ENCODE data around the gene RYK. TPM values are rescaled to one million over a fixed set of nuclear protein-coding genes. Genes with fewer than 3 reads are reported as not detected.
A peak's percentile ranks its signal among the peaks of the same experiment; 100 is the strongest.

RYK gene
- total RNA-seq = 10 to 100 TPM; 50.9 to 74.1 TPM

DNA sequence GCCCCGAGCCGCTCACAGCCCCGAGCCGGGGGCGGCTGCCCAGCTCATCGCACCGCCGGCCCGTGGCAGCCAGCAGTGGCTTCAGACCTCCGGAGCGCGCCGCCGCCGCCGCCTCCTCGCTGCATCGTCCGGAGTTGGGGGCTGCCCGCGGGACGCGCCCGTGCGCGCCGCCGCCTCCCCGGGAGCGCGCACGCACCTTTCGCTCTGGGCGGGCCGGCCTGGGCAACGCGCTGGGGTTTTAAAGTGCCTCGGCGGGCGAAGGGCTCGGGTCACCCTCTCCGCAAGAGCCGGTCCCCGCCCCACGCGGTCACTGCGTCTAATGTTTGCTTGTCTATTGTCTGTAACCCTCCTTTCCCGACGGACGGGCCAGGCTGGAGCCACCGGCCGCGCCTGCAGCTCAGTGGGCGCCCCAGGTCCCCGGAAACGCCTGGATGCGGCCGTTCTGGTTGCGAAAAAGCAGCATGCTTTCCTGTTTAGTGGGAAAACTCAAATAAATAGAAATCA lies at the start of gene RYK:
RYK (minus strand) TSS at position 143 of the 504 bp plus-strand sequence. CDS start 205 bp downstream, outside the sequence.
- H3K27ac ChIP-seq = peak within 1 kb of the TSS; percentile 87 to 90
- DNase-seq (ENCODE audit: low spot score) (peak; percentile 17), ATAC-seq (ENCODE audit: insufficient number of reproducible peaks, low FRiP score, low read depth) (peak; percentile 65)
- H3K36me3 ChIP-seq = no peaks in the 10 kb centered on the region
- H3K4me1 ChIP-seq (ENCODE audit: control insufficient read depth in 1 of 2, low read depth in 2 of 2) = peaks cover 18 to 39% of the 10 kb centered on the region in 2 donors
- peak within 1 kb of the TSS; percentile 94 for H3K4me3 ChIP-seq
- H3K27me3 ChIP-seq (replicated peaks; ENCODE audit: insufficient read depth) = no peaks in the 10 kb centered on the region
- H3K9me3 ChIP-seq = no peaks in the 10 kb centered on the region
- TF ChIP-seq, protein P1, sequence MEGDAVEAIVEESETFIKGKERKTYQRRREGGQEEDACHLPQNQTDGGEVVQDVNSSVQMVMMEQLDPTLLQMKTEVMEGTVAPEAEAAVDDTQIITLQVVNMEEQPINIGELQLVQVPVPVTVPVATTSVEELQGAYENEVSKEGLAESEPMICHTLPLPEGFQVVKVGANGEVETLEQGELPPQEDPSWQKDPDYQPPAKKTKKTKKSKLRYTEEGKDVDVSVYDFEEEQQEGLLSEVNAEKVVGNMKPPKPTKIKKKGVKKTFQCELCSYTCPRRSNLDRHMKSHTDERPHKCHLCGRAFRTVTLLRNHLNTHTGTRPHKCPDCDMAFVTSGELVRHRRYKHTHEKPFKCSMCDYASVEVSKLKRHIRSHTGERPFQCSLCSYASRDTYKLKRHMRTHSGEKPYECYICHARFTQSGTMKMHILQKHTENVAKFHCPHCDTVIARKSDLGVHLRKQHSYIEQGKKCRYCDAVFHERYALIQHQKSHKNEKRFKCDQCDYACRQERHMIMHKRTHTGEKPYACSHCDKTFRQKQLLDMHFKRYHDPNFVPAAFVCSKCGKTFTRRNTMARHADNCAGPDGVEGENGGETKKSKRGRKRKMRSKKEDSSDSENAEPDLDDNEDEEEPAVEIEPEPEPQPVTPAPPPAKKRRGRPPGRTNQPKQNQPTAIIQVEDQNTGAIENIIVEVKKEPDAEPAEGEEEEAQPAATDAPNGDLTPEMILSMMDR (IDR thresholded peaks at IDR 0.05) = no peak

- TF ChIP-seq, protein P1 (IDR thresholded peaks at IDR 0.05) = no peak
- Histone ChIP-seq H3K27ac (no peak overlapping the region), H3K9me3 (no peaks in the 10 kb centered on the region), H3K4me3 (no peak overlapping the region), H3K4me1 (ENCODE audit: control insufficient read depth in 1 of 2, low read depth in 2 of 2) (no peaks in the 10 kb centered on the region), H3K36me3 (no peaks in the 10 kb centered on the region), H3K27me3 (replicated peaks; ENCODE audit: insufficient read depth) (no peaks in the 10 kb centered on the region)
- DNase-seq (ENCODE audit: low spot score) (no peak), ATAC-seq (ENCODE audit: insufficient number of reproducible peaks, low FRiP score, low read depth) (no peak)
Observed at GRCh38 chr3:134299888-134300206, 49.2 kb upstream of the RYK start.

- H3K9me3 ChIP-seq = no peaks in the 10 kb centered on the region
- no peak overlapping the region for H3K27ac ChIP-seq
- H3K27me3 ChIP-seq (replicated peaks; ENCODE audit: insufficient read depth) = no peaks in the 10 kb centered on the region
- ATAC-seq (ENCODE audit: insufficient number of reproducible peaks, low FRiP score, low read depth) = no peak
- no peaks in the 10 kb centered on the region for H3K36me3 ChIP-seq
- no peak overlapping the region for H3K4me3 ChIP-seq
- no peaks in the 10 kb centered on the region for H3K4me1 ChIP-seq (ENCODE audit: control insufficient read depth in 1 of 2, low read depth in 2 of 2)
- no peak for DNase-seq (ENCODE audit: low spot score)
- TF ChIP-seq, protein P1 (IDR thresholded peaks at IDR 0.05) = peak; percentile 48
Observed at GRCh38 chr3:134299185-134299887, 48.7 kb upstream of the RYK start.

DNA sequence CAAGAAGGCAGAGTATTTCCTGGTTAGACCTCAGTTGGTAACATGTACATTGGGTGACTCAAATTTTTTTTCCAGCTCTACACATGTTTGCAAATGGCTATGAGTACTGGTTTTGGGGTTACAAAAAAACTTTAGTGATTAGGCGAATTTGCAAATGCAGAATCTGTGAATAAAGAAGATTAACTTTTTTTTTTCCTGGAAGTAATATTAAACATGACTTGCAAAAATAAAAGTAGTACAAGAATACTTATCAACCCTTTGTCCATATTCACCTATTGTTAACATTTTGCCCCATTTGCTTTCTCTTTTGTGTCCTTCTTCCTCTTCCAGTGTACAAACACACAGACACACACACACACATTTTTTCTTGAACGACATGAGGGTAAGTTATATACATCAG lies 47.6 kb upstream of the RYK start:
- ATAC-seq (ENCODE audit: insufficient number of reproducible peaks, low FRiP score, low read depth) (no peak), DNase-seq (ENCODE audit: low spot score) (no peak)
- no peaks in the 10 kb centered on the region for H3K9me3 ChIP-seq
- TF ChIP-seq, protein P1 (IDR thresholded peaks at IDR 0.05) = no peak
- no peaks in the 10 kb centered on the region for H3K27me3 ChIP-seq (replicated peaks; ENCODE audit: insufficient read depth)
- H3K36me3 ChIP-seq = no peaks in the 10 kb centered on the region
- no peak overlapping the region for H3K27ac ChIP-seq
- H3K4me3 ChIP-seq = no peak overlapping the region
- no peaks in the 10 kb centered on the region for H3K4me1 ChIP-seq (ENCODE audit: control insufficient read depth in 1 of 2, low read depth in 2 of 2)

DNA sequence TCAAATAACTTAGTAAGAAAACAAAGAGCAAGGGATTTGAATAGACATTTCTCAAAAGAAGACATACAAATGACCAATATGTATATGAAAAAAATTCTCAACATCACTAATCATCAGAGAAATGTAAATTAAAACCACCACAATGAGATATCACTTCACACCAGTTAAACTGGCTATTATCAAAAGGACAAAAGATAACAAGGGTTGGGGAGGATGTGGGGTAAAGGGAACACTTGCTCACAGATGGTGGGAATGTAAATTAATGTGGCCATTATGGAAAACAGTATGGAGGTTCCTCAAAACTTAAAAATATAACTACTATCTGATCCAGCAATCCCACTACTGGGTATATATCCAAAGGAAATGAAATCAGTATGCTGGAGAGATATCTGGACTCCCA lies 46.0 kb upstream of the RYK start:
- ATAC-seq (ENCODE audit: insufficient number of reproducible peaks, low FRiP score, low read depth) (no peak), DNase-seq (ENCODE audit: low spot score) (no peak)
- TF ChIP-seq, protein P1 (IDR thresholded peaks at IDR 0.05) = no peak
- H3K9me3 ChIP-seq = no peaks in the 10 kb centered on the region
- H3K36me3 ChIP-seq = no peaks in the 10 kb centered on the region
- H3K27me3 ChIP-seq (replicated peaks; ENCODE audit: insufficient read depth) = no peaks in the 10 kb centered on the region
- H3K4me1 ChIP-seq (ENCODE audit: control insufficient read depth in 1 of 2, low read depth in 2 of 2) = peaks cover 3% of the 10 kb centered on the region in 2 donors
- no peak overlapping the region for H3K4me3 ChIP-seq
- no peak overlapping the region for H3K27ac ChIP-seq

All from thoracic aorta (tissue), 2 donors.